ENCODE results near the gene RACK1. TPM values are rescaled to one million over a fixed set of nuclear protein-coding genes. Genes with fewer than 3 reads are reported as not detected.

RACK1 gene
- total and polyA plus RNA-seq, 2 of the 13 experiments (the other 11 are each of a cell fraction or from before 2014, with no cell fraction given): 2,514 to 6,141 TPM

DNA sequence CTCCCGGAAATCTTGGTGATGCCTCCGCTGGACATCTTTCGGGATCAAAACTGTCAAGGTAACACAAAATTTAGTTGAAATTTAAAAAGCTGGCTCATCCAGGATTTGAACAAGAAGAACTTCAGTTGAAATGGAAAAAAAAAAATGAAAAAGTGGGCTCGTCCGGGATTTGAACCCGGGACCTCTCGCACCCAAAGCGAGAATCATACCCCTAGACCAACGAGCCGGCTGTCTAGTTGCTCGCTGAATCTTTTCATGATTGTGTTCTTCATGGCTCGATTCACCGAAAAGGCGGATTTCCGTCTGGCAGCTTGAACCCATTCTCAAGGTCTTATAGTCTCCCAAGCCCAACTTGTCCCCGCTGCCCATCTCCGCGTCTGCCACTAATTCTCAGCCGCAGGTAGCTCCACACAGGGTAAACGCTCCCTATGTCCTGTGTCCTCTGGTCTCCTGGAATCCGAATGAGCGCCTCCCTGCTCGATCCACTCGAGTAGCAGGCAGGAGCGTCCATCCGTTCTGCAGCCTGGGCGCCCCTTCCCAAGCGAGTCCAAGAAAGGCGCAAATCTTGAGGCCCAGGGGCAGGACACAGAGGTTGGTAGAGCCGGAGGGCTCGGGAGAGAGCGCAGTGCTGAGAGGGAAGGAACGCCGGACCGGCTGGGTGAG lies 54.9 kb downstream of the RACK1 start (continued):
- TF ChIP-seq RBAK (CRISPR knock-in tag; IDR thresholded peaks at IDR 0.05) (no peak), ZNF207 (IDR thresholded peaks at IDR 0.05; ENCODE audit: borderline replicate concordance) (no peak), FOXP4 (CRISPR knock-in tag; IDR thresholded peaks at IDR 0.05) (no peak), RARA (CRISPR knock-in tag; IDR thresholded peaks at IDR 0.05) (no peak), SUZ12 (IDR thresholded peaks at IDR 0.05; ENCODE audit: low read depth, low read length) (no peak), NR0B2 (CRISPR knock-in tag; IDR thresholded peaks at IDR 0.05) (no peak), RARG (CRISPR knock-in tag; IDR thresholded peaks at IDR 0.05; ENCODE audit: low read depth) (no peak), POLR2A (IDR thresholded peaks at IDR 0.05; ENCODE audit: insufficient read depth in 1 of 2, low read depth in 2 of 2, low read length in 2 of 2) (no peak), U2AF1 (optimal IDR thresholded peaks at IDR 0.05; ENCODE audit: low read depth, low read length) (peak; percentile 8), GATAD2A (CRISPR knock-in tag; IDR thresholded peaks at IDR 0.05) (no peak), TAF1 (CRISPR knock-in tag; IDR thresholded peaks at IDR 0.05) (no peak), CSRNP1 (CRISPR knock-in tag; IDR thresholded peaks at IDR 0.05) (no peak), TCF7 (IDR thresholded peaks at IDR 0.05; ENCODE audit: low read depth) (no peak), KDM2A (CRISPR knock-in tag; IDR thresholded peaks at IDR 0.05; ENCODE audit: borderline replicate concordance, low read depth) (peak; percentile 31), ZNF629 (CRISPR knock-in tag; conservative IDR thresholded peaks at IDR 0.05) (peak; percentile 87), ZNF772 (CRISPR knock-in tag; IDR thresholded peaks at IDR 0.05) (no peak), ZNF343 (CRISPR knock-in tag; IDR thresholded peaks at IDR 0.05) (no peak), ZNF552 (CRISPR knock-in tag; IDR thresholded peaks at IDR 0.05; ENCODE audit: borderline replicate concordance) (no peak), ZNF83 (CRISPR knock-in tag; IDR thresholded peaks at IDR 0.05; ENCODE audit: borderline replicate concordance) (no peak), MAF1 (CRISPR knock-in tag; IDR thresholded peaks at IDR 0.05; ENCODE audit: borderline replicate concordance) (0 out of 2 replicates have a peak, but pooled peaks have one; percentile 62), MYPOP (CRISPR knock-in tag; IDR thresholded peaks at IDR 0.05) (no peak)
- TF ChIP-seq, protein P1, sequence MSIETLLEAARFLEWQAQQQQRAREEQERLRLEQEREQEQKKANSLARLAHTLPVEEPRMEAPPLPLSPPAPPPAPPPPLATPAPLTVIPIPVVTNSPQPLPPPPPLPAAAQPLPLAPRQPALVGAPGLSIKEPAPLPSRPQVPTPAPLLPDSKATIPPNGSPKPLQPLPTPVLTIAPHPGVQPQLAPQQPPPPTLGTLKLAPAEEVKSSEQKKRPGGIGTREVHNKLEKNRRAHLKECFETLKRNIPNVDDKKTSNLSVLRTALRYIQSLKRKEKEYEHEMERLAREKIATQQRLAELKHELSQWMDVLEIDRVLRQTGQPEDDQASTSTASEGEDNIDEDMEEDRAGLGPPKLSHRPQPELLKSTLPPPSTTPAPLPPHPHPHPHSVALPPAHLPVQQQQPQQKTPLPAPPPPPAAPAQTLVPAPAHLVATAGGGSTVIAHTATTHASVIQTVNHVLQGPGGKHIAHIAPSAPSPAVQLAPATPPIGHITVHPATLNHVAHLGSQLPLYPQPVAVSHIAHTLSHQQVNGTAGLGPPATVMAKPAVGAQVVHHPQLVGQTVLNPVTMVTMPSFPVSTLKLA (IDR thresholded peaks at IDR 0.05): no peak
- TF ChIP-seq, protein P2, sequence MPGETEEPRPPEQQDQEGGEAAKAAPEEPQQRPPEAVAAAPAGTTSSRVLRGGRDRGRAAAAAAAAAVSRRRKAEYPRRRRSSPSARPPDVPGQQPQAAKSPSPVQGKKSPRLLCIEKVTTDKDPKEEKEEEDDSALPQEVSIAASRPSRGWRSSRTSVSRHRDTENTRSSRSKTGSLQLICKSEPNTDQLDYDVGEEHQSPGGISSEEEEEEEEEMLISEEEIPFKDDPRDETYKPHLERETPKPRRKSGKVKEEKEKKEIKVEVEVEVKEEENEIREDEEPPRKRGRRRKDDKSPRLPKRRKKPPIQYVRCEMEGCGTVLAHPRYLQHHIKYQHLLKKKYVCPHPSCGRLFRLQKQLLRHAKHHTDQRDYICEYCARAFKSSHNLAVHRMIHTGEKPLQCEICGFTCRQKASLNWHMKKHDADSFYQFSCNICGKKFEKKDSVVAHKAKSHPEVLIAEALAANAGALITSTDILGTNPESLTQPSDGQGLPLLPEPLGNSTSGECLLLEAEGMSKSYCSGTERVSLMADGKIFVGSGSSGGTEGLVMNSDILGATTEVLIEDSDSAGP (CRISPR knock-in tag; IDR thresholded peaks at IDR 0.05; ENCODE audit: borderline replicate concordance): no peak

Measured in HepG2 (cell line).